Measurements from ENCODE around the gene HLTF.

DNA sequence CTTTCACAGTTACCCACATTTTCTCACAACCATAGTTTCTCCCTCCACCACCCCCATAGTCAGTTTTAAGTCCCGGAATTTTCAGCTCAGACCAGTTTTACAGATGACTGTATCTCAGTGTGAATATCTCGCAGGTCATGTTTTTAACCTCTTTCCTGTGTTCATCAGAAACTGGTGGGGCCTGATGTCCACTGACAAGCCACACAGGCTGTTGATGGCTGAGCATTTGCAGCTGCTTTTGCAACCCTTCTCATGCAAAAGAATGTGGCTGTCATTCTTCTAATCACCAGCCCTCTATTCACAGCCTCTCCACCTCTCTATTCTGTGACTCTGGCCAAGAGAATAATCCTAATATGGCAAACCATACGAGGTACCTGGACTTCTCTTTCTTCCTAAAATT is 86.5 kb downstream of the HLTF start:
- TF ChIP-seq EZH2 (IDR thresholded peaks at IDR 0.05; ENCODE audit: insufficient read depth, poor library complexity, severe bottlenecking), result no peak
- TF ChIP-seq EZH2phosphoT487 (IDR thresholded peaks at IDR 0.05; ENCODE audit: insufficient read depth, low read depth), result no peak
